Frontal cortex (tissue), 4 donors: ENCODE measurements around the gene TNFRSF8. TPM values are rescaled to one million over a fixed set of nuclear protein-coding genes. Genes with fewer than 3 reads are reported as not detected.

Experiments used
- DNase-seq, 2 donors: peaks; one replicate each; pipeline ENCODE4 v3.0.0; 2012; ENCODE audit warnings: low spot score in 2 of 2
- FAIRE-seq: peaks from 2 replicates; lab custom pipeline; 2012; peaks lifted over from hg19 to GRCh38; lab: Jason Lieb, UNC
- total RNA-seq: library from RNA; depleted of rRNA; stranded (reverse); fragments of >200 nt; gene quantifications from one replicate; pipeline ENCODE4 v1.2.3, GENCODE V29; 2014
- donor health status: control.
- donor health status: control.
- donor health status: control.

Gene TNFRSF8
- total RNA-seq, 1 donor from 2014 or later = not detected

GRCh38 chr1:12148958-12149790 is 86.1 kb downstream of the TNFRSF8 start:
- DNase-seq = no peak
- no peak for FAIRE-seq

DNA sequence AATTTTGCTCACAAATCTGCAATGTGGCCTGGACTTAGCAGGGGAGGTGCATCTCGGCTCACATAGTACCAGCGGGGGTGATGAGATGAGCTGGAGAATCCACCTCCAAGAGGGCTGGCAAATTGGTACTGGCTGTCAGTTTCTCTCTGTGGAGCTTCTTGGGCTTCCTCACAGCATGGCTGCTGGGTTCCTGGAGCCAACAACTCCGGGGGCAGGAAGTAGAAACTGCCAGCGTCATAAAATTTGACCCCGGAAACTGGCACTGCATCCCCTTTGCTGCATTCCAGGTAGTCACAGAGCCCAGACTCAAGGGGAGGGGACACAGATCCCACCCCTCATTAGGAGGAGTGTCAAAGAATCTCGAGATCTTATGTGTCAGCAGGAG is 86.7 kb downstream of the TNFRSF8 start:
- FAIRE-seq = no peak

GRCh38 chr1:12150456-12151200 is 87.5 kb downstream of the TNFRSF8 start:
- DNase-seq (no peak), FAIRE-seq (no peak)

More for the DNA sequence above, 86.7 kb downstream of the TNFRSF8 start:
- no peak for DNase-seq

DNA sequence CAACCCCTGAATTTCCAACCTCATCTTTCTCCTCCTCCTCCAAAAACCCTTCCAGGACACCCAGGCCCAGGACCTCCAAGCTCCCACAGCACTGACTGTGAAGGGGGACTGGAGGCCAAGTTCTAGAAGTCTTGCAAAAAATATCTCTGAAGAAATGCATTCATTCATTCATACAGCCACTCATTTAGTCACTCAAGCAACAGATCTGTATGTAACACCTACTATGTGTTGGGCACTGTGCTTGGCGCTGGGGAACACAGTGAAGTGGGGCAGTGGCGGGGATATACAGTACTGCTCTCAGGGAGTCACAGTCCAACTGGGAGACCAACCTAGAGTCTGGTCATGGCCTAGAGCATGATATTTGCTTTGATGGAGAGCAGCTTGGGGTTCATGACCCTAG is 88.4 kb downstream of the TNFRSF8 start:
- no peak for FAIRE-seq
- no peak for DNase-seq

GRCh38 chr1:12152113-12152891 is 89.2 kb downstream of the TNFRSF8 start:
- DNase-seq (no peak), FAIRE-seq (no peak)

DNA sequence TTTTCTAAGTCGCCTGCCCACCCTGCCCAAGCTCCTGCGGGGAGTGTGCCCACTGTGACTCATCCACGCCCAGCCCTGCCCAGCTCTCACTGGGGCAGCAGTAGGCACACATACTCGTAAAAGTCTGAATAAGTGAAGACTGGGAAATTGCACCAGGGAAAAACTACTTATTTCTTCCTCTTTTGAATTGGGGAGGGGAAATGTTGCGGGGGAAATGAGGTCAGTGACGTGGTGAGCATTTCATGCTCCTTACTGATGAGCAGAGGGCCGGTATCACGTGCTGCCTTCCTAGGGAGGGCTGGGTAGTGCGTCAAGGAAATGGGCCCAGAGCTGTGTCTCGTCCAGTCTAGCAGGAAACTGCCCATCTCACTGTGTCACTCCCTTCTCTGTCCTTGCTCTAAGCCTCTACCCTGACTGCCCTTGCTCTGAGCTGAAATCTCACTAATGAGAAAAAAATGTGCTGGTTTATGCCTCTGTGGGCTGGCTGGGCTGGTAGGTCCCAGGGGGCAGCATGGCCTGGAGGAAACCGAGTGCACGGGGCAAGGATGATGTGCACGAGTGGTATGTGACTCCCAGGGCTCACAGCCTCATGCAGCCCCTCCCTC is 90.2 kb downstream of the TNFRSF8 start:
- no peak for FAIRE-seq
- no peak for DNase-seq

- no peak for DNase-seq
- no peak for FAIRE-seq
Measured at GRCh38 chr1:12155328-12155727, 92.2 kb downstream of the TNFRSF8 start.

- FAIRE-seq (no peak), DNase-seq (no peak)
Measured at GRCh38 chr1:12157366-12158231, 94.5 kb downstream of the TNFRSF8 start.

GRCh38 chr1:12158357-12159092 is 95.4 kb downstream of the TNFRSF8 start:
- DNase-seq = no peak
- FAIRE-seq = no peak

DNA sequence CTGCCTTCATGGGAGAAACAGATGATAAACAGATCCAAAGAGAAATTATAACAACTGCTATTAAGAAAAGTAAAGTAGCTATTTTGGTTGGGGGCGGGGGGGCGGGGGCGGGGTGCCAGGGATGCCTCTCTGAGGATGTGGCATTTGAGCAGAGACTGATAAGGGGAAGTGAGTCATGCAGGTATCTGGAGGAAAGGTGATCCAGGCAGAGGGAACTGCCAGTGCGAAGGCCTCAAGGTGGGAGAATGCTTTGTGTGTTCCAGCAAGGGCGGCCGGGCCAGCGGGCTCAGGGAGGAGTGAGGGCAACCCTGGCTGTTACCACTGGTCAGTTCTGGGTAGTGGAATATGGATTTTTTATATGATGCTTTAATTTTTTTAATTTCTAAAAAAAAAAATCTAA is 96.7 kb downstream of the TNFRSF8 start:
- no peak for FAIRE-seq
- no peak for DNase-seq

GRCh38 chr1:12161324-12161661 is 98.2 kb downstream of the TNFRSF8 start:
- DNase-seq (no peak), FAIRE-seq (no peak)

GRCh38 chr1:12161662-12162458 is 98.8 kb downstream of the TNFRSF8 start:
- FAIRE-seq = no peak

DNA sequence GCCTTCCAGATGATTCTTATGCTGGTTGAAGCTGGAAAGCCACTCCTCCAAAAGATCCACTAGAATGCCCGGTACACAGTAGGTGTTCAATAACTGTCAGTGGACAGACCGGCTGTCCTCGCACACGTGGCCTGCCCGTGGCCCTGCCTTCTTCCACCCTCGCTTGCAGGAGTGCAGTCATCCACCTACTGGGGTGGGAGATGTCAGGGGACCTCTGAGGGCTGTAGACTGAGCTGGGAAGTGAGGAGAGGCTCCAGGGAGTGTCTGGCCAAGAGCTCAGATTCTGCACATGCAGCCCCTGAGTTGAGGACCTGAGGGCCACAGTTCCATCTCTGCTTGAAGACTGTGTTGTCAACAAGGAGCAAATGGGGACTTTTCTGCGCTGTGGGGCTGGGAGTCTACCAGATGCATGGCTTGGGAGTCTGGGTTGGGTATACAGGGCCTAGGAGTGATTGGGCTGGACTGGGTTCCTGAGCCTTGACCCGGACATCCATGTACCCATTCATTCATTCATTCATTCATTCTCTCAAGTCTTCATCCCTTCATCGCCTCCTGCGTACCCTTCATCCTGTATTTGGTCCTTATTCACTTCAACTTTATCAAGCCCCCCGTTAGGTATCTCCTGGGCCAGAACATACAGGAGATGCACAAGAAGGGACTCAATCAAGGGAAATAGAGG is 99.5 kb downstream of the TNFRSF8 start:
- no peak for FAIRE-seq
- DNase-seq = no peak

More at GRCh38 chr1:12161662-12162458, 98.8 kb downstream of the TNFRSF8 start:
- peak in 1 of 2 donors; percentile 65 for DNase-seq

DNA sequence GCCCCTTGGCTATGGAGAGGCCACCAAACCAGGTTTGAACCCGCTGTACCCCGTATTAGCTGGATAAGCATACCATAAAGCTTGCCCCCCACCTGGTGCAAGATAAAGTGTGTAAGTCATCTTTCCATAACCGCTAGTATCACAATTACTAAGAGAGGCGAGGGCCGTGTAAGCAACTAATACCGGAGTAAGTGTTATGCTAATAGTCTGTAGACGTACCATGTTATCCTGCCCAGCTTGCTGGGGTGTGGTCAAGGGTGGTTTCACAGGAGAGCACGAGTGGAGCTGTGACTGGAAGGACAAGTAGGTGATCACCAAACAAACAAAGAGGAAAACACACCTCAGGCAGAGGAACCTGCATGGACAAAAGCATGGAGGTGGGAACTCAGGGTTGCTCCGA is 100.1 kb downstream of the TNFRSF8 start:
- DNase-seq (no peak), FAIRE-seq (no peak)

- DNase-seq (no peak), FAIRE-seq (no peak)
Measured at GRCh38 chr1:12164210-12164609, 101.1 kb downstream of the TNFRSF8 start.

- DNase-seq (no peak), FAIRE-seq (no peak)
Measured at GRCh38 chr1:12165342-12165741, 102.2 kb downstream of the TNFRSF8 start.

DNA sequence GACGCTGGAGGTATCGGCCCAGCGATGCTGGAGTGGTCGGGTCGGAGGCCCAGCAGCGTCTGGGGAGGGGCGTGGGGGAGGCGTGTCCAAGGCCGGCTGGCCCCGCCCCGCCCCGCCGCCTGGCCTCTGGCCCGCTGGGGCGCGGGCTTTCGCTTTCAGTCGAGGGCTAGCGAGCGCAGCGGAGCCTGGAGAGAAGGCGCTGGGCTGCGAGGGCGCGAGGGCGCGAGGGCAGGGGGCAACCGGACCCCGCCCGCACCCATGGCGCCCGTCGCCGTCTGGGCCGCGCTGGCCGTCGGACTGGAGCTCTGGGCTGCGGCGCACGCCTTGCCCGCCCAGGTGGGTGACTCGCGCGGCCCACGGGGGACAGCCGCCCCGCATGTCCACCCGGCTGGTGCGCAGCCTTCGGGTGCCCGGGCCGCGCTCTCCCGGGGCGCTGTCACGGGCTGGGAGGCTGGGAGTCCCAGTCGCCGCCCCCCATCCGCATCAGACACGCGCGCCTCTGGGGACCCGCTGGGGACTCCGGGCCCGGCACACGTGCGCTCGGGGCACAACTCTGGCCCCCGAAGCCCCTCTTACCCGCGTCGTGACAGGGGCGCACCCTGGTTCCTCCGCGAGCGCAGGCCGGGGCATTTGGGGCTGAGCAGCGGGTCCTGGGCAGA is 103.9 kb downstream of the TNFRSF8 start, which contains the start of gene TNFRSF1B:
TNFRSF1B (plus strand) TSS at position 158 of the 659 bp plus-strand sequence; CDS start at position 259, 101 bp downstream.
- DNase-seq (peak; percentile 62 to 75), FAIRE-seq (no peak)
